Liver (tissue), 3 donors: ENCODE data around the gene RNF8.

Experiments used
- ATF3 ChIP-seq: IDR thresholded peaks from 2 replicates; pipeline ENCODE4 v1.6.1; 2016; ENCODE audit warnings: antibody characterized with exemption
- CTCF ChIP-seq: fragments of 150-350 bp; IDR thresholded peaks from 2 replicates; pipeline ENCODE4 v1.5.1; 2017; ENCODE audit warnings: improper control_type of control experiment, low read depth, low read length; ENCODE audit not compliant: missing input control
- GABPA ChIP-seq, 2 donors: IDR thresholded peaks in 1 of 2; conservative IDR thresholded peaks in 1 of 2; 2 replicates each; pipeline ENCODE4 v1.6.1; 2016; ENCODE audit warnings: antibody characterized with exemption in 2 of 2, mild to moderate bottlenecking in 1 of 2, moderate library complexity in 1 of 2
- JUND ChIP-seq, 2 donors: IDR thresholded peaks; 2 replicates each; pipeline ENCODE4 v1.6.1; 2016; ENCODE audit warnings: antibody characterized with exemption in 2 of 2
- MAX ChIP-seq: IDR thresholded peaks from 2 replicates; pipeline ENCODE4 v1.6.1; 2016; ENCODE audit warnings: antibody characterized with exemption
- RAD21 ChIP-seq, 2 donors: IDR thresholded peaks; 2 replicates each; pipeline ENCODE4 v1.6.1; 2016; ENCODE audit warnings: antibody characterized with exemption in 2 of 2, mild to moderate bottlenecking in 2 of 2
- RXRA ChIP-seq, 2 donors: IDR thresholded peaks; 2 replicates each; pipeline ENCODE4 v1.6.1; 2017 to 2018; ENCODE audit warnings: antibody characterized with exemption in 2 of 2, mild to moderate bottlenecking in 1 of 2
- SP1 ChIP-seq: IDR thresholded peaks from 2 replicates; pipeline ENCODE4 v1.6.1; 2018; ENCODE audit warnings: antibody characterized with exemption, mild to moderate bottlenecking
- donor health status: healthy.
- donor health status: healthy.

- TF ChIP-seq MAX, result no peak
- no peak for TF ChIP-seq GABPA (IDR thresholded peaks at IDR 0.05 in 1 of 2, conservative IDR thresholded peaks at IDR 0.05 in 1 of 2)
- no peak for TF ChIP-seq CTCF
- peak in 1 of 2 donors; percentile 13 for TF ChIP-seq RXRA (IDR thresholded peaks at IDR 0.05)
- no peak for TF ChIP-seq JUND (IDR thresholded peaks at IDR 0.05)
- no peak for TF ChIP-seq ATF3
- TF ChIP-seq RAD21 (IDR thresholded peaks at IDR 0.05), result peak in 1 of 2 donors; percentile 14
- TF ChIP-seq SP1, result peak; percentile 44
These were observed 39.7 kb downstream of the RNF8 start for GRCh38 chr6:37393381-37393929.
